ENCODE data around the gene CYRIA. TPM values are rescaled to one million over a fixed set of nuclear protein-coding genes. Genes with fewer than 3 reads are reported as not detected.

The CYRIA gene
- total RNA-seq, 4 donors from 2014 or later = 10.3 to 13.3 (median 11.2) TPM

GRCh38 chr2:16635791-16636699 lies 29.6 kb downstream of the CYRIA start:
- intact Hi-C loops (cut with DNase I) = no loop called here
- H3K36me3 ChIP-seq = peaks cover 0 to 5% (median 0%) of the 10 kb centered on the region in 4 donors
- H3K27ac ChIP-seq (replicated peaks in 1 of 4) = no peak overlapping the region
- no peaks in the 10 kb centered on the region for H3K27me3 ChIP-seq
- no peak for TF ChIP-seq EP300 (IDR thresholded peaks at IDR 0.05)
- TF ChIP-seq POLR2AphosphoS5 (IDR thresholded peaks at IDR 0.05) = no peak
- TF ChIP-seq POLR2A (IDR thresholded peaks at IDR 0.05; ENCODE audit: low read depth) = no peak
- TF ChIP-seq CTCF (IDR thresholded peaks at IDR 0.05) = no peak
- 64% methylated on average over 15 of the region's 15 CpGs for WGBS
- H3K4me3 ChIP-seq = no peak overlapping the region
- H3K9me3 ChIP-seq = no peaks in the 10 kb centered on the region
- DNase-seq (ENCODE audit: extremely low spot score) = no peak
- peaks cover 18 to 25% (median 21%) of the 10 kb centered on the region in 4 donors for H3K4me1 ChIP-seq

- H3K27ac ChIP-seq (replicated peaks in 1 of 4) = no peak overlapping the region
- H3K4me3 ChIP-seq = no peak overlapping the region
- intact Hi-C loops (cut with DNase I) = no loop called here
- H3K9me3 ChIP-seq = no peaks in the 10 kb centered on the region
- TF ChIP-seq CTCF (IDR thresholded peaks at IDR 0.05) = no peak
- no peak for TF ChIP-seq POLR2A (IDR thresholded peaks at IDR 0.05; ENCODE audit: low read depth)
- TF ChIP-seq EP300 (IDR thresholded peaks at IDR 0.05) = no peak
- TF ChIP-seq POLR2AphosphoS5 (IDR thresholded peaks at IDR 0.05) = no peak
- no peaks in the 10 kb centered on the region for H3K27me3 ChIP-seq
- WGBS = 77% methylated on average over 7 of the region's 7 CpGs
- H3K36me3 ChIP-seq = peaks cover 0 to 5% (median 0%) of the 10 kb centered on the region in 4 donors
- DNase-seq (ENCODE audit: extremely low spot score) = no peak
- H3K4me1 ChIP-seq = peaks cover 0 to 17% (median 10%) of the 10 kb centered on the region in 4 donors
Observed at GRCh38 chr2:16633621-16634430, 31.8 kb downstream of the CYRIA start.

DNA sequence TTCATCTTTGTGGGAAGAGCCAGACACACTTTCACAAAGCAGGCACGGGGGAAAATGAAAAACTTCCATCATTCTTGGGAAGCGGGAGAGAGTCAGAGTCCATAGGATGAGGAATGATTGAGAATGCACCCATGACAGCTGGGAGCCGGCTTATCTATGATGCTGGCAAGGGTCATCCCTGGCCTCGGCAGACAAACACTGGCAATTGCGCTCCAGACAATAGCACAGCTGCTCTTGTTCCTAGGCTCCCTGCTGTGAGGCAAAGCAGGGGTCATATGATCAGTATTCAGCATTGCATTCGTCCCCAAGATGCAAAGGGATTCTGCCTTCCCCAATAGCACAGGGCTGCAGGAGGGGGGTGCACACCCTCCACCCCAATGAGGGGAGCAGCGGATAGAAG lies 33.0 kb downstream of the CYRIA start:
- 77% methylated on average over 7 of the region's 7 CpGs for WGBS
- no peaks in the 10 kb centered on the region for H3K9me3 ChIP-seq
- H3K36me3 ChIP-seq = peaks cover 0 to 1% (median 0%) of the 10 kb centered on the region in 4 donors
- no peak overlapping the region for H3K27ac ChIP-seq (replicated peaks in 1 of 4)
- DNase-seq (ENCODE audit: extremely low spot score) = no peak
- intact Hi-C loops (cut with DNase I) = no loop called here
- H3K27me3 ChIP-seq = no peaks in the 10 kb centered on the region
- TF ChIP-seq CTCF (IDR thresholded peaks at IDR 0.05) = no peak
- no peak for TF ChIP-seq EP300 (IDR thresholded peaks at IDR 0.05)
- no peak for TF ChIP-seq POLR2A (IDR thresholded peaks at IDR 0.05; ENCODE audit: low read depth)
- TF ChIP-seq POLR2AphosphoS5 (IDR thresholded peaks at IDR 0.05) = no peak
- no peak overlapping the region for H3K4me3 ChIP-seq
- peaks cover 3 to 23% (median 13%) of the 10 kb centered on the region in 4 donors for H3K4me1 ChIP-seq

DNA sequence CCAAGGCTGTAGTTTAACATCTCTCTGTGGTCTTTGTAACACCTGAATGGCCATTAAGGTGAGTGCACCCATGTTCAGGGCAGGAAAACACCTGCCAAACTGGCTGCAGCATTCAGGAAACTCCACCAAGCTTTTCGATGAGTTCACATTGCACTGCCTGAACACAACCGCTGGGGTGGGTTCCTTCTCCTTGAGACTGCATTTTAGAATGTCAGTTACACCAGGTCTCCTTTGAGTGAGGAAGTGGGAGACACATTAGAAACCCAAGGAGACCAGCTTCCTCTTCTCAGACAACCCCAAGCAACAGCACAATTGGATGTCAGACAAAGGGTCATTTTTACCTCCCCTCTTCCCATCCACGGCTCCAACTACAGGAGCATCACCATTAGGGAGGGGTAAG lies 35.2 kb downstream of the CYRIA start:
- intact Hi-C loops (cut with DNase I) = no loop called here
- H3K4me3 ChIP-seq = no peak overlapping the region
- TF ChIP-seq POLR2AphosphoS5 (IDR thresholded peaks at IDR 0.05) = no peak
- no peak for TF ChIP-seq EP300 (IDR thresholded peaks at IDR 0.05)
- TF ChIP-seq POLR2A (IDR thresholded peaks at IDR 0.05; ENCODE audit: low read depth) = no peak
- no peak for TF ChIP-seq CTCF (IDR thresholded peaks at IDR 0.05)
- WGBS = 88% methylated on average over 2 of the region's 3 CpGs
- H3K36me3 ChIP-seq = no peaks in the 10 kb centered on the region
- no peaks in the 10 kb centered on the region for H3K9me3 ChIP-seq
- DNase-seq (ENCODE audit: extremely low spot score) = no peak
- H3K4me1 ChIP-seq = peaks cover 22 to 44% (median 31%) of the 10 kb centered on the region in 4 donors
- no peak overlapping the region for H3K27ac ChIP-seq (replicated peaks in 1 of 4)
- H3K27me3 ChIP-seq = no peaks in the 10 kb centered on the region
